Measurements from ENCODE around the gene EIF5A. TPM values are rescaled to one million over a fixed set of nuclear protein-coding genes. Genes with fewer than 3 reads are reported as not detected.

EIF5A gene
- total and polyA plus RNA-seq, 2 donors (not counting 3 experiments of a cell fraction or from before 2014, with no cell fraction given): 650 to 859 TPM

- no peak overlapping the region for H3K27ac ChIP-seq (ENCODE audit: insufficient read depth, low read depth, low read length)
- no peak overlapping the region for H2AFZ ChIP-seq (ENCODE audit: low read depth, low read length)
- no peaks in the 10 kb centered on the region for H3K9me3 ChIP-seq (replicated peaks; ENCODE audit: control insufficient read depth, insufficient read depth, low read length)
- no TSS peak for BruUV-seq (replicated peaks)
- H3K4me3 ChIP-seq (replicated peaks in 1 of 3; ENCODE audit: insufficient read depth in 1 of 3, low read depth in 1 of 3, low read length in 3 of 3): no peak overlapping the region
- H3K79me2 ChIP-seq (ENCODE audit: control insufficient read depth, insufficient read depth, low read length): no peaks in the 10 kb centered on the region
- TF ChIP-seq EZH2 (IDR thresholded peaks at IDR 0.05; ENCODE audit: borderline replicate concordance, low read depth, low read length, severe bottlenecking): no peak
- TF ChIP-seq GATA2 (IDR thresholded peaks at IDR 0.05; ENCODE audit: insufficient read depth, insufficient read length, low read depth, low read length): no peak
- CTCF ChIA-PET: interaction anchor here (0.6 to 1.7 kb wide), 5 partner anchors 9 to 316 kb away, joined by 3 to 9 read pairs (median 4); partner anchors contain the start of genes KCTD11 and ZBTB4
- H3K27me3 ChIP-seq (ENCODE audit: control insufficient read depth in 2 of 2, insufficient read depth in 2 of 2, low read length in 2 of 2): no peaks in the 10 kb centered on the region
- H3K4me1 ChIP-seq (ENCODE audit: control insufficient read depth, extremely low read depth, insufficient read depth, low read length): no peaks in the 10 kb centered on the region
- no peak for FAIRE-seq
- POLR2A ChIA-PET: no interaction called here
- H3K36me3 ChIP-seq (ENCODE audit: control insufficient read depth in 2 of 2, extremely low read depth in 1 of 2, insufficient read depth in 2 of 2, low read length in 2 of 2): no peaks in the 10 kb centered on the region
- dilution Hi-C loops (cut with MboI; ENCODE audit: extremely low pct_ligation_motif_present, low sequenced_read_pairs): no loop called here
- H3K9me1 ChIP-seq (replicated peaks; ENCODE audit: control insufficient read depth, extremely low read depth, insufficient read depth, low read length): no peaks in the 10 kb centered on the region
- no peak for DNase-seq (ENCODE audit: low read depth, low spot score)
- no peaks in the 10 kb centered on the region for H4K20me1 ChIP-seq (replicated peaks; ENCODE audit: control insufficient read depth, extremely low read depth, insufficient read depth, low read length)
- no peak overlapping the region for H3K9ac ChIP-seq (replicated peaks; ENCODE audit: extremely low read depth, insufficient read depth, low read length)
- intact Hi-C loops (cut with micrococcal nuclease): no loop called here
- H3K4me2 ChIP-seq (ENCODE audit: insufficient read depth, low read length): no peak overlapping the region
Observed at GRCh38 chr17:7361906-7362305, 54.5 kb downstream of the EIF5A start.

Small RNA genes lying within 50 kb of the gene (small RNA-seq; reads per million reads assigned to genes)
- gene AC026954.2 (ENCODE audit: insufficient read depth, insufficient read length, low read depth, low replicate concordance) (not detected), gene RF00019 (ENCODE audit: insufficient read depth, insufficient read length, low read depth, low replicate concordance) (not detected)

Other genes starting within 250 kb of the EIF5A start
Only the 30 nearest of the 32 such genes appear.
- gene ASGR2, start 192.8 kb upstream of the EIF5A start, total RNA-seq: not detected in 2 replicates
- not detected in 2 replicates for gene ASGR2, start 192.8 kb upstream of the EIF5A start, polyA plus RNA-seq
- gene ASGR1, start 128.3 kb upstream of the EIF5A start, total RNA-seq: 10.2 and 14.0 TPM in 2 replicates
- 12.5 and 13.7 TPM in 2 replicates for gene ASGR1, start 128.3 kb upstream of the EIF5A start, polyA plus RNA-seq
- gene DLG4, start 87.8 kb upstream of the EIF5A start, total RNA-seq: 26.6 and 34.6 TPM in 2 replicates
- gene DLG4, start 87.8 kb upstream of the EIF5A start, polyA plus RNA-seq: 14.0 and 14.9 TPM in 2 replicates
- 300 and 308 TPM in 2 replicates for gene ACADVL, start 87.7 kb upstream of the EIF5A start, total RNA-seq
- 376 and 423 TPM in 2 replicates for gene ACADVL, start 87.7 kb upstream of the EIF5A start, polyA plus RNA-seq
- gene DVL2, start 73.1 kb upstream of the EIF5A start, total RNA-seq: 52.1 and 55.9 TPM in 2 replicates
- 15.8 and 17.2 TPM in 2 replicates for gene DVL2, start 73.1 kb upstream of the EIF5A start, polyA plus RNA-seq
- 54.7 and 56.2 TPM in 2 replicates for gene PHF23, start 68.2 kb upstream of the EIF5A start, total RNA-seq
- gene PHF23, start 68.2 kb upstream of the EIF5A start, polyA plus RNA-seq: 35.6 and 39.0 TPM in 2 replicates
- gene GABARAP, start 65.2 kb upstream of the EIF5A start, total RNA-seq: 401 and 403 TPM in 2 replicates
- gene GABARAP, start 65.2 kb upstream of the EIF5A start, polyA plus RNA-seq: 882 and 1,043 TPM in 2 replicates
- gene CTDNEP1, start 55.9 kb upstream of the EIF5A start, total RNA-seq: 143 and 145 TPM in 2 replicates
- 130 and 137 TPM in 2 replicates for gene CTDNEP1, start 55.9 kb upstream of the EIF5A start, polyA plus RNA-seq
- 41.6 and 44.4 TPM in 2 replicates for gene ELP5, start 55.4 kb upstream of the EIF5A start, total RNA-seq
- gene ELP5, start 55.4 kb upstream of the EIF5A start, polyA plus RNA-seq: 53.3 and 54.7 TPM in 2 replicates
- gene CLDN7, start 45.1 kb upstream of the EIF5A start, total RNA-seq: 25.4 and 27.9 TPM in 2 replicates
- gene CLDN7, start 45.1 kb upstream of the EIF5A start, polyA plus RNA-seq: 24.9 and 25.7 TPM in 2 replicates
- 0.23 TPM in 1 of 2 replicates, not detected in the other for gene SLC2A4, start 25.9 kb upstream of the EIF5A start, total RNA-seq
- 0.12 and 0.18 TPM in 2 replicates for gene SLC2A4, start 25.9 kb upstream of the EIF5A start, polyA plus RNA-seq
- gene YBX2, start 13.0 kb upstream of the EIF5A start, total RNA-seq: 0.31 TPM in 1 of 2 replicates, not detected in the other
- 0.15 and 0.18 TPM in 2 replicates for gene YBX2, start 13.0 kb upstream of the EIF5A start, polyA plus RNA-seq
- 51.6 and 61.3 TPM in 2 replicates for gene GPS2, start 7.7 kb downstream of the EIF5A start, total RNA-seq
- gene GPS2, start 7.7 kb downstream of the EIF5A start, polyA plus RNA-seq: 132 and 169 TPM in 2 replicates
- gene NEURL4, start 21.7 kb downstream of the EIF5A start, total RNA-seq: 34.2 and 44.9 TPM in 2 replicates
- 24.3 and 32.0 TPM in 2 replicates for gene NEURL4, start 21.7 kb downstream of the EIF5A start, polyA plus RNA-seq
- not detected in 2 replicates for gene ACAP1, start 28.9 kb downstream of the EIF5A start, total RNA-seq
- 0.46 TPM in 1 of 2 replicates, not detected in the other for gene ACAP1, start 28.9 kb downstream of the EIF5A start, polyA plus RNA-seq
- 3.5 and 3.8 TPM in 2 replicates for gene KCTD11, start 44.5 kb downstream of the EIF5A start, total RNA-seq
- 6.5 and 6.7 TPM in 2 replicates for gene KCTD11, start 44.5 kb downstream of the EIF5A start, polyA plus RNA-seq
- gene TMEM95, start 47.5 kb downstream of the EIF5A start, total RNA-seq: not detected in 2 replicates
- not detected in 2 replicates for gene TMEM95, start 47.5 kb downstream of the EIF5A start, polyA plus RNA-seq
- 0.58 and 0.67 TPM in 2 replicates for gene TNK1, start 73.5 kb downstream of the EIF5A start, total RNA-seq
- gene TNK1, start 73.5 kb downstream of the EIF5A start, polyA plus RNA-seq: 0.14 and 0.22 TPM in 2 replicates
- 54.5 and 59.9 TPM in 2 replicates for gene PLSCR3, start 86.9 kb downstream of the EIF5A start, total RNA-seq
- 94.8 and 111 TPM in 2 replicates for gene PLSCR3, start 86.9 kb downstream of the EIF5A start, polyA plus RNA-seq
- gene TMEM256, start 96.5 kb downstream of the EIF5A start, total RNA-seq: 57.3 and 67.4 TPM in 2 replicates
- gene TMEM256, start 96.5 kb downstream of the EIF5A start, polyA plus RNA-seq: 148 and 218 TPM in 2 replicates
- gene NLGN2, start 100.2 kb downstream of the EIF5A start, total RNA-seq: 25.9 and 29.2 TPM in 2 replicates
- 15.4 and 15.5 TPM in 2 replicates for gene NLGN2, start 100.2 kb downstream of the EIF5A start, polyA plus RNA-seq
- gene SPEM1, start 112.7 kb downstream of the EIF5A start, total RNA-seq: not detected in 2 replicates
- not detected in 2 replicates for gene SPEM1, start 112.7 kb downstream of the EIF5A start, polyA plus RNA-seq
- not detected in 2 replicates for gene SPEM2, start 118.0 kb downstream of the EIF5A start, total RNA-seq
- not detected in 2 replicates for gene SPEM2, start 118.0 kb downstream of the EIF5A start, polyA plus RNA-seq
- not detected in 2 replicates for gene SPEM3, start 121.2 kb downstream of the EIF5A start, total RNA-seq
- not detected in 2 replicates for gene SPEM3, start 121.2 kb downstream of the EIF5A start, polyA plus RNA-seq
- gene TMEM102, start 127.8 kb downstream of the EIF5A start, total RNA-seq: 6.1 and 6.5 TPM in 2 replicates
- gene TMEM102, start 127.8 kb downstream of the EIF5A start, polyA plus RNA-seq: 5.8 and 8.4 TPM in 2 replicates
- gene FGF11, start 131.9 kb downstream of the EIF5A start, total RNA-seq: 1.8 TPM in 1 of 2 replicates, not detected in the other
- 0.70 and 0.92 TPM in 2 replicates for gene FGF11, start 131.9 kb downstream of the EIF5A start, polyA plus RNA-seq
- gene CHRNB1, start 137.4 kb downstream of the EIF5A start, total RNA-seq: 5.4 and 5.6 TPM in 2 replicates
- 9.3 and 9.6 TPM in 2 replicates for gene CHRNB1, start 137.4 kb downstream of the EIF5A start, polyA plus RNA-seq
- gene ZBTB4, start 172.0 kb downstream of the EIF5A start, total RNA-seq: 26.5 and 27.4 TPM in 2 replicates
- gene ZBTB4, start 172.0 kb downstream of the EIF5A start, polyA plus RNA-seq: 15.1 and 15.7 TPM in 2 replicates
- not detected in 2 replicates for gene SLC35G6, start 173.8 kb downstream of the EIF5A start, total RNA-seq
- not detected in 2 replicates for gene SLC35G6, start 173.8 kb downstream of the EIF5A start, polyA plus RNA-seq
- gene POLR2A, start 176.7 kb downstream of the EIF5A start, total RNA-seq: 145 and 151 TPM in 2 replicates
- 25.1 and 45.9 TPM in 2 replicates for gene POLR2A, start 176.7 kb downstream of the EIF5A start, polyA plus RNA-seq

All from endothelial cell of umbilical vein (primary cell).